Fibroblast of skin of abdomen (primary cell): Measurements from ENCODE around the gene MT1E. TPM values are rescaled to one million over a fixed set of nuclear protein-coding genes. Genes with fewer than 3 reads are reported as not detected.
"Not testable (repeated sequence)": the region's sequence is repeated elsewhere in the genome, so short reads cannot be mapped to it uniquely, and the experiment has no call there.

Experiments used
- DNase-seq: peaks from one replicate; pipeline ENCODE4 v3.0.0-alpha.2; 2013
- polyA plus RNA-seq, 2 experiments: library from polyadenylated mRNA; unstranded; fragments of 120-200 nt; gene quantifications; one replicate each; pipeline ENCODE4 v1.2.1, GENCODE V29; 2013; ENCODE audit not compliant: insufficient read length in 2 of 2

MT1E gene
- 120 TPM for polyA plus RNA-seq (2013, experiment 1 of 2; ENCODE audit: insufficient read length)
- polyA plus RNA-seq (2013, experiment 2 of 2; ENCODE audit: insufficient read length), result 131 TPM

DNA sequence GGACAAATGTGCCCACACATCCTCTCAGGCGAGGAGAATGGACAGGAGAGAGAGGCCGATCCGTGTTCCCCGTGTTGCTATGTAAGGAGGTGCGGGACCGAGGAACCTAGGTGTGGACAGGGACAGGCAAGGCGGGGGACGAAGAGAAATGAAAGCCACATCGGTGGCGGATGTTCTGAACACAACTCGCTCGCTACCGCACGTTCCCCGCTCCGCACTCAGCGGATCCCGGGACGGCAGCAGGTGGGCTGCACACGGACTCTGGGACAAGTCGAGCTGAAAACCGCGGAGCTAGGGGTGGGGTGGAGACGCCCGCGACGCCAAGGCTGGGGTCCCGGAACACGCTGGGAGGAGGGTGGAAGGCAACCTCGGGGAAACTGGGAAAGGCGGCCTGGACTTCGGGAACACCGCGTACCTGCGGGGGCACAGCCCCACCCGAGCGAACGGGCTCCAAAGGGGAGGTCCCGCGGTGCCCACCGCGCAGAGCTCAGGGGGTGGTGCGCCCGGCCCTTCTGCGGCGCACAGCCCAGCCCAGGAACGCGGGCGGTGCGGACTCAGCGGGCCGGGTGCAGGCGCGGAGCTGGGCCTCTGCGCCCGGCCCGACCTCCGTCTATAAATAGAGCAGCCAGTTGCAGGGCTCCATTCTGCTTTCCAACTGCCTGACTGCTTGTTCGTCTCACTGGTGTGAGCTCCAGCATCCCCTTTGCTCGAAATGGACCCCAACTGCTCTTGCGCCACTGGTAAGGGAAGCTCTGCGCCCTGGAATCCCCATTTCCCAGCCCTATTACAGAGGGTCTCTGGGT, at the start of gene MT1E:
MT1E (plus strand) TSS at position 642 of the 803 bp plus-strand sequence; CDS start at position 713, 71 bp downstream.
- peak; percentile 86 for DNase-seq

DNA sequence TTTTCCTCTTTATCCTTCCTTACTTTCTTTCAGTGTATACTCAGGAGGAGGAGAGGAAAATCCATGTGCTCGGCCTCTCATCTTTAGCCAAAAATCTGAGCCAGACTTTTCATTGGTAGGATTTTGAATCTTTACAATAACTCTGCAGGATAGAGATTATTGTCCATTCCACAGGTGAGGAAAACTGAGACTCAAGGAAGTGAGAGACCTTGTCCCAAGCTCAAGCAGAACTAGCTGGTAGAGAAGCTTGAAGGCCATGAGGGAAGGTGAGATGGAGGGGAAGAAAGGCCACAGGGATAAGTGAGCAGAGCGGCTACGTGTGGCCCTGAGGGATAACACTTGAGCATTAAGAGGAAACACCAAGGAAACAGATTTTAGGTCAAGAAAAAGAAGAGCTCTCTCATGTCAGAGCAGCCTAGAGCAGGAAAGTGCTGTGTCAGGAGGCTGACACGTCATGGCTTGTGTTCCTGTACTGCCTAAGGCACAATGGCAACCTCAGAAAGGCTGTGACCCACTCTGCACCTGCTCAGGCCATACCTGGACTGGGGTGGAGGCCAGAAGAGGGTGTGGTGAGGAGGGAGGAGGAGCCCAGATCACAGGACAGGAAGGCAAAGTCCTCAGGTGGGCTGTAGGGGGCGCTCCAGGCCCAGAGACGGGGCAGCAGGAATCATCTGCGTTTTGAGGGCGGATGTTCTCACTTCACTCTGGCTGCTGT, 48.8 kb upstream of the MT1E start:
- peak; percentile 54 for DNase-seq

DNA sequence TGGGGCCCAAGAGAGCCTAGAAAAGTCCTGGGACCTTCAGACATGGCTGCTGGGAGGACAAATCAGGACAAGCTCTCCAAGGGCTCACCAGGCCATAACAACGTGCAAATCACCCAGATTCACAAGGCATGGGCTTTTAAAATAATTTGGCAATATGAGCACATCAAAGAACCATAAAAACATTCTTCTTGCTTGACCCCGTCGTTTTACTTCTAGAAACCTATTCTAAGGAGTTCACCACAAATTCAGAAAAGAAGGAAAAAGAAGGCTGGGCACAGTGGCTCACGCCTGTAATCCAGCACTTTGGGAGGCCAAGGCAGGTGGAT, 48.3 kb upstream of the MT1E start:
- DNase-seq, result no peak

DNA sequence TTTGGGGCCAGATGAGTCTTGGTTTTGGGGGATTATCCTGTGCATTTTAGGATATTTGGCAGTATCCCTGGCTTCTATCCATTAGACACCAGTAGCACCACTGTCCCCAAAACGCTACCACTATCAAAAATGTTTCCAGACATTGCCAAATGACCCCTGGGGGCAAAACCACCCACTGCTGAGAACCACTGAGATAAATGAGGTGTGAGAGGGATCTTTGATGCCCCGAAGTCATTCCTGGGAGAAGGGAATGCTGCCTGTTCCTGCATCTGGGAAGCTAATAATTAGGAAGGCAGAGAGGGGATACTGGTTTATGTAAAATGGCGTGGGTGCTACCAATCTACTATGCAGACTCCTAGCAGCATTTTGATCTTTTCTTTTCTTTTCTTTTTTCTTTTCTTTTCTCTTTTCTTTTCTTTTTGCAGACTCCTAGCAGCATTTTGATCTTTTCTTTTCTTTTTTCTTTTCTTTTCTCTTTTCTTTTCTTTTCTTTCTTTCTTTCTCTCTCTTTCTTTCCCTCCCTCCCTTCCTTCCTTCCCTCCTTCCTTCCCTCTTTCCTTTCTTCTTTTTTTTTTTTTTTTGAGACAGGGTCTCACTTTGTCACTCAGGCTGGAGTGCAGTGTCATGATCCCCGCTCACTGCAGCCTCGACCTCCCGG, 45.1 kb upstream of the MT1E start:
- no peak for DNase-seq

DNA sequence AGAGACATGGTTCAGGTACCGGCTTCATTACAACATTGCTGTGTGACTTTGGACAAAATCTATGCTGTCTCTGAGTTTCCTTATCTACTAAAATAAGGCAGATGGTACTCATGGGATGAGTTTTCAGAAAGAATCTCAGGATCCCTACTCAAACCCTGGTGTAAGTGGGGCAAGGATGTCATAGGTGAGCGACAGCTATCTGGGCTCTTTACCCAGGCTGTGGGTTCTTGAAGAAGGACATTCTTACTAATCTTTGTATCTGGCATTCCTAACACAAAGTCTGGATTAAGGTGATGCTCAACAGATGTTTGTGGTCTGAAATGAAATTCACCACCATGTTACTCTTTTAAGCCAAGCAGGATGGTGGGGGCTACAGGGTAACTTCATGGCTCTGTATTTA, 42.7 kb upstream of the MT1E start:
- not testable (repeated sequence) for DNase-seq

DNA sequence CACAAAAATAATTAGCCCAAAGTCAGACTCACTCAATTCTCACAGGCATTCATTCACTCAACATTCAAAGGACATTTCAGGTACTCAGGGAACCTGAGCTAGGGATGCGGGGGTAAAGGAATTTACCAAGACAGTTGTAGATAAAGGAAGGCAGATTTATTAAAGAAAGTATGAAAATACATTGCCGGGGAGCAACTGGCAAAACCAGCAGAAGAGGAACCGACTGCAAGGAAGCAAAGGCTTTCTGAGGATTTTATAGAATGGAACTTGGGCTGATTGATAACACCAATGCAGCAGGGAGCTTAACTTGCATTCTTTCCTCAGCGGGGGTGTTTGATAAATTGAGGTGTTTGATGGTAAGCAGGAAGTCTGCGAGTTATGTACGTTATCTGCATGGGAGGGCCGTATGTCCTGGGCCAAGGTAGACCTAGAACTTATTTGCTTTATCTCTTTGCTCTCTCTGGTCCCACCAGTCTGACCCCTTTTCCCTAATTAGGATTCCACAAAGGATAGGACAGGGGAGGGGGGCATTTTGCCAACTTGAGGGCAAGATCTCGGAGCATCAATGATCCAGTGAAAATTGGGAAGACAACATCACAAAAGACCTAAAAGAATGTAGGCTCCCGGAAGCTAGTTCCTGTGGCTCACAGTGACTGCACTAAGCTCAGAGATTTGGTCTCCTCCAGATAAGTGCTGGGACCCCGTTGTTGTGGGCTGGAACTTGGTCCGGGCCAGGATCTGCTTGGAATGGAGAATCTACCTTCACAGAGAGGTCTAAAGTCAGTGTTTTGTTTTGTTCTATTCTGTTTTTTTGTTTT, 42.0 kb upstream of the MT1E start:
- DNase-seq, result no peak

DNA sequence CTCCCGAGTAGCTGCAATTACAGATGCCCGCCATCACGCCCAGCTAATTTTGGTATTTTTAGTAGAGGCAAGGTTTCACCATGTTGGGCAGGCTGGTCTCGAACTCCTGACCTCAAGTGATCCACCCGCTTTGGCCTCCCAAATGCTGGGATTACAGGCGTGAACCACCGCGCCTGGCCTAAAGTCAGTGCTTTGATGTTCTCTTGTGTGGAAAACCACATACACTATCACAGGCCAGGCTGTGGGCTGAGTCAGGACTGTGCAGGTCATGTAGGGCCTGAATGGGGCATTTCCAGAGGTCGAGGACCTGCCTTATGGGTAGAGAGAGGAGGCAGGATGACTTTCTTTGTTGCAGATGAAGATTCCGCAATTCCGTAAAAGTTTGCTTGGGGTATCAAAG, 41.3 kb upstream of the MT1E start:
- DNase-seq, result no peak

DNA sequence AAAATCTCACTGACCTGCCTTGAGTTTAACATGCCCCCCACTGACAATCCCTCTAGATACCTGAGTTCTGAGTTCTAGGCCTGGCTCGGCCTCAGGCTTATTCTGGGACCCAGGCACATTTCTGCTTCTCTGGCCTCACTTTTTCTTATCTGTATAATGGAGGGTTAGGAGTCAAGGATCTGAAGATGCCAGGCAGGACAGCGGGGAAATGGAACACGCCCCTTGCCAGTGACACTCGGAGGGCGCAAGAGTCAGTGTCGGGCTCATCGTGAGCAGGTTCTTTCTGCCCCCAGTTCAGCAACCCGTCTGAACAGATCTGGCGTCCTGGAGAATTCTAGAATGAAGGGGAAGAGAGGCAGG, 36.8 kb upstream of the MT1E start:
- DNase-seq, result no peak

DNA sequence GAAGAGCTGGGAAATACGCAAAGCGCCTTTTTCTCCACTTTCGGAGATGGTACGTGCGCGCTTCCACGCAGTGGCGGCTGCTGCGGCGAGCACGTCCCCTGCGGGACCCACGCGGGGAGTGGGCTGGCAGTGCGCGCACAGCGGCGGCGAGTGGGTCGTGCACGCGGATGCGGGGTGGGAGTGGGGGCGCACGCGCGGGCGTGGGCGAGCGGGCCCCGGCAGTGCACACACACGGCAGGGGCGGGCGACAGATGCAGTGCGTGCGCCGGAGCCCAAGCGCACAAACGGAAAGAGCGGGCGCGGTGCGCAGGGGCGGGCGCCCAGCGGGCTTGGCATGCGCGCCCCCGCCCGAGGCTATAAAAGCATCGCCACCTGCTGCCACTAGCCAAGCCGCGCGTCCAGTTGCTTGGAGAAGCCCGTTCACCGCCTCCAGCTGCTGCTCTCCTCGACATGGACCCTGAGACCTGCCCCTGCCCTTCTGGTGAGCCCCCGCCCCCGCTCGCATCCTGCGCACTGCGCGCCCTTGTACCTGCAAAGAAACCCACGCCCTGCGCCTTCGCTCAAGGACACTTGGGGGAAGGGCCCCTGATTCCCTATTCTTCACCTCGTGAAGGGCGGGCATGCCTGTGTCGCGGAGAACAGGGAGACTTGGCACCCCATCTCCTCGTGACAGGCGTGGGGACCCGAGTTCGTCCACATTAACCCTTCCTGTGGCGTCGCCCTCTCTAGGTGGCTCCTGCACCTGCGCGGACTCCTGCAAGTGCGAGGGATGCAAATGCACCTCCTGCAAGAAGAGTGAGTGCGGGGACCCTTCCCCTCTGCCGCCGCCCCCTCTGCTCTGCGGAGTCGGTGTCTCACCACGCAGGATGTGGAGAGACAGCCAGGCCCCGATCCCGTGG, 36.2 kb upstream of the MT1E start, which contains the start of gene MT3:
MT3 (plus strand) TSS at position 388 of the 899 bp plus-strand sequence; CDS start at position 451, 63 bp downstream.
- no peak for DNase-seq

DNA sequence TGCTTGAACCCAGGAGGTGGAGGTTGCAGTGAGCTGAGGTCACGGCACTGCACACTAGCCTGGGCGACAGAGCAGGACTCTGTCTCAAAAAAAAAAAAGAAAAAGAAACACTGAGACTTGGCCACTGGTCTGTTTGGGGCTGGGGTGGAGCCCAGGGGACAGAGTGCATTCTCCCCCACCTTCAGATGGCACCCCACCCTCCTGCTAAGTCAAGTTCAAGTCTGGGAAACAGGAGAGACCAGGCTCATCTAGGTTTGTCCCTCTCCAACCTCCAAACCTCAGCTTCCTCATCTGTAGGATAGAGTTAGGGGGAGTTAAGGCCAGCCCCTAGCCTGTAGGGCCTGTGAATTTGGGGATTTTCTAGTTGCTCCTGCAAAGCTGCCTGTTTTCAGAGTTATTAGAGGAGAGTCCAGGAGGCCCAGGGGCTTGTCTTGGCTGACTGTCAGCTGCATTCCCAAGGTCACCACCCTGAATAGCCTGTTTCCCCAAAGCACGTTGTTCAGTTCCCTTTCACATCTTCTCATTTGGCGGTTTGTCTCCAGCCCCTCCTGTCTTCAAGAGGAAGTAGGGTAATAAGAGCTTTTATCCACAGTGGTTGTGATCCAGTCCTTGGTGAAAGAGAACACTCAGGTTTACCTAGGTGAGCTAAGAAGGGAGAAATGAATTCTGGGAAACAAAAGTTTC, 34.1 kb upstream of the MT1E start:
- no peak for DNase-seq

DNA sequence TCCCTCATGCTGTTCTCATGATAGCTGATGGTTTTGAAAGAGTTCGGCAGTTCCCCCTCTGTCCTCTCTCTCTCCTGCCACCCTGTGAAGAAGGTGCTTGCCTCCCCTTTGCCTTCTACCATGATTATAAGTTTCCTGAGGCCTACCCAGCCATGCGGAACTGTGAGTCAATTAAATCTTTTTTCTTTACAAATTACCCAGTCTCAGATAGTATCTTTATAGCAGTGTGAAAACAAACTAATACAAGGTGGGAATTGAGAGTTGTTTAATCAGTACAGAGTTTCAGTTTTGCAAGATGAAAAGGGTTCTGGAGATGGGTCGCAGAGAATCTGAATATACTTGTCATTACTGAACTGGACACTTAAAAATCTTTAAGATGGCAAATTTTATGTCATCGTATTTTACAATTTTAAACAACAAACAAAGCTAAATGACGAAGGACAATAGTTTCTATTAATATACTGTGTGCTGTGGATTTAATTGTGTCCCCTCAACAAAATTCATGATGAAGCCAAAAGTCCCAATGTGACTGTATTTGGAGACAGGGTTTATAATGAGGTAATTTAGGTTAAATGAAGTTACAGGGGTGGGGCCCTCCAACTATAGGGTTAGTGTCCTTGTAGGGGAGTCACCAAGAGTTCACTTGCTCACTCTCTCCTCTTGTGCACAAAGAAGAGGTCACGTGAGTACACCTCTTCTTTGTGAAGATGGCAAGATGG, 31.8 kb upstream of the MT1E start:
- DNase-seq, result no peak

DNA sequence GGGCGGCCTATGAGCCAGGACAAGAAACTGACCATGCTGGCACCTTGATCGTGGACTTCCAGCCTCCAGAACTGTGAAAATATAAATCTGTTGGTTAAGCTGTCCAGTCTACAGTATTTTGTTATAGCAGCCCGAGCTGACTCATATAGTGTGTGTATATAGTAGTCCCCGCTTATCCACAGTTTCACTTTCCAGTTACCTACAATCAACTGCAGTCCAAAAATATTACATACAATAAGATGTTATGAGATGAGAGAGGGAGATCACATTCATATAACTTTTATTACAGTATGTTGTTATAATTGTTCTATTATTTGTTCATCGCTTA, 31.3 kb upstream of the MT1E start:
- DNase-seq, result no peak

DNA sequence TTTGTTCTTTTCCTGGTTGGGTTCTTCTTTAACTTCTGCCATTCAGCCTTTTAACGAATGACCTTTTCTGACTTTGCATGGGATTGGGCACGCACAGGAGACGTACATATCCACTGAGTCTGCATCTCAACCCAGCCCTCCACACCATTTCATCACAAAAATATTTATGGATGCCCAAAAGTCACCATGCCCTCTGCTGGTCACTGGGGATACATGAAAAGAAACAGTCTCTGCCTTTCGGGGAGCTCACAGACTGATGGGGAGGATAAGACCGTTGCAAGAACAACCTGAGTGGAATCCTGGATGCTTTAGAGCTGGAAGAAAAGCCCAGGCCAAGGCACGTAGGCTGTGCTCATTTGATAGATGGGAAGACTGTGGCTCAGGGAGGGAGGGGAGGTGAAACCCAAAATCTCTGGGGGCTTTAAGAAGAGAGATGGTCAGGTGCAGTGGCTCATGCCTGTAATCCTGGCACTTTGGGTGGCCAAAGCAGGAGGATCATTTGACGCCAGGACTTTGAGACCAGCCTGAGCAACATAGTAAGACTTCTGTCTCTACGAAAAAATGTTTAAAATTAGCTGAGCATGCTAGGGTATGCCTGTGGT, 25.1 kb upstream of the MT1E start:
- DNase-seq, result peak; percentile 61

DNA sequence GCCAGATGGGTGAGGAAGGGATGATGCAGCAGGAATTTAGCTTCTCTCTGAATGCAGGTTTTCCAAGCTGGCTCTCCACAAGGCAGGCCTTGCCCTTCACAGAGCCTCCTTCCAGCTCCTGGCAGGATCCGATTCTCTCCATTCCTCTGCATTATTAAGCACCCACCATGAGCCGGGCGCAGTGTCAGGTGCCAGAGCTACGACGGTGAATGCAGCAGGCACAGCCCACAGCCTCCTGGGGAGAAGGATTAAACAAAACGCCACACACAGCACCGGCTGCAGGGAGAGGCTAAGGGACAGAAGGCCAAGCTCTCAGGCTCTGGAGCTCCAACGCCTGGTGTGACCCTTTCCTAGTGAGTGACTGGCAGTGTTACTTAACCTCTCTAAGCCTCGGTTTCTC, 24.3 kb upstream of the MT1E start:
- no peak for DNase-seq

DNA sequence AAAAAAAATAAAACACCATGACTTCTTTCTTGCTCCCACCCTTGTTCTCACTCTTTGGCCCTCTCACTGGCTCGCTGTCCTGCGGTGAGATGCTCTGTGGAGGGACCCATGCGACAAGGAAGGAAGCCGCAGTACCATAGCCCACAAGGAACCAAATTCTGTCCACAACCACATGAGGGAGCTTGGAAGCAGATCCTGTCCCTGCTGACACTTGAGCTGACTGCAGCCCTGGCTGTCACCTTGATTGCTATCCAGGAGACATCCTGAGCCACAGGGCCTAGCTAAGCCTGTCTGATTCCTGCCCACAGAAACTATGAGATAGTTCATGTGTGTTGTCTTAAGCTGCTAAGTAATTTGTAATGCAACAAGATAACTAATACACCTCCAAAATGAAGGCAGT, 22.0 kb upstream of the MT1E start:
- DNase-seq, result no peak

DNA sequence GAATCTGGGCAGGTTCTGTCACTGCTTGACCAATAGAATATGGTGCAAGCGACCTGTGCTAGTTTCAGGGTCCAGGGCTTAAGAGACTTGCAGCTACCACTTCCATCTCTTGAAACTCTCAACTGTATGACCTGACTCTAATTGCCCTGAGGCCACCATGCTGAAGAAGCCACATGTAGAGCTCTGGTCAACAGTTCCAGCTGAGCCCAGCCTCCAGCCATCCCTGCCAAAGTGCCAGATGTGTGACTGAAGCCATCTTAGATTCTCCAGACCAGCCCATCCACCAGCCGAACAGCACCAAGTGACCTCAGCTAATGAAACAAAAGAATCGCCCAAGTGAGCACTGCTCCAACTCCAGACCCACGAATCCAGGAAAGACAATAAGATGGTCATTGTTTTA, 20.6 kb upstream of the MT1E start:
- DNase-seq, result no peak

DNA sequence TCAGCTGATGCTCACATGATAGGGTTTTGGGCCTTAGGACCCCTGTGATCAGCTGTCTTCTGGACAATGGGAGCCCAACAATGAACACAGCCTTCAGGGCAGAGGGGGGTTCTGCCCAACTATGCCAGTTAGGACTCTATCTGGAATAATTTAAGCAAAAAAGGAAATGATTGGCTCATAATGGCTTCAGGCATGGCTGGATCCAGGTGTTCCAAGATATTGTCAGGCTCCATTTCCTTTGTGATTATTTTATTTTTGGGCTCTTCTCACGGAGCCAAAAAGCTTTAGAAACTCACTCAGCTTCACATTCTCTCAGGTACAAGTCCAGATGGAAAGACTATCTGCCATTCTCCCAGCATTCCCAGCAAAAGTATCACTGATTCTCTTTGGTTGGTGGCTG, 20.1 kb upstream of the MT1E start:
- no peak for DNase-seq

DNA sequence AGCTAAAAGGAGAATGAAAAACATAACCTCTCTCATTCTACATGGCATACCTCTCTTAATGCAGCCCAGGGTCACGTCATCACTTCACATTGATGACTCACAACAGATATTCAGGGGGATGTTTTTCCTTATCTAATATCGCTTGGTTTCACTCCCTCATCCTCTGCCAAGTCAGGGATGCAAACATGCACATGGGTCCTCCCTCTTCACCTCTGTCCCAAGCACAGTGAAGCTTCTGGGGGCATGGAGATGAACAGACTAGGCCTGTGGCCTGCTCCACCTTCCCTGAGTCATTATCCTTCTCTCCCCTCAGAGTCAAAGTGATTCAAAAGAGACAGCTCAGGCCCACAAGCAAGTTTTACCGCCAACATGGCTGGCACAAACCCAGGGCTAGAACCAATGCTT, 19.5 kb upstream of the MT1E start:
- peak; percentile 76 for DNase-seq

DNA sequence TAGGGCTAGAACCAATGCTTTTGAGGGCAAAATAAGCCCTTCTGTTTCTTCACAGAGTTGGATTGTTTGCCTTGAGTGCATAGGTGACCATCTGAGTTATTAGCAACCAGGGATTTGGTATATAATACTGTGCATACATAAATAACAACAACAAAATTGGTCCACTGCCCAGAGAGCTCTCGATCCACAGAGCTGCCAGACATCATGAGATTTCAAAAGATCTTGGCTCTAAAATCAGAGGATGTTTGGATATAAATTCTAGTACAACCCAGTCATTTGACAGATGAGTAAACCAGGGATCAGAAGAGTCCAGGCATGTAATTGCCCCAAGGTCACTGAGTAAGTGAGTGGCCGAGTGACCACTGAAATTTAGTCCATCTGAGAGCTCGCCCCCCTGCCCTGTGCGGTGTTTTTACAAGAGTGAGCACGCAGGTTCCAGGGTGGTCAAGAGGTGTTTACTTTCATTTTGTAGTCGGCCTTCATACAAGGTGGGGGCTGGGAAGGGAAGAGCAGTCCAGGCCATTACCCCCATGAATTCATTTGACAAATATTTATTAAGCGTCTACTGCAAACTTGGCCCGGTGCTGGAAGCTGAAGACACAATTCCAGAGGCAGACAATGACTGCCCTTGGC, 19.0 kb upstream of the MT1E start:
- no peak for DNase-seq
